Measurements from ENCODE around the gene IQGAP2. TPM values are rescaled to one million over a fixed set of nuclear protein-coding genes. Genes with fewer than 3 reads are reported as not detected.

Gene IQGAP2
- total and polyA plus RNA-seq, 2 of the 8 experiments (the other 6 are each of a cell fraction or from before 2014, with no cell fraction given): 19.7 to 66.0 TPM

DNA sequence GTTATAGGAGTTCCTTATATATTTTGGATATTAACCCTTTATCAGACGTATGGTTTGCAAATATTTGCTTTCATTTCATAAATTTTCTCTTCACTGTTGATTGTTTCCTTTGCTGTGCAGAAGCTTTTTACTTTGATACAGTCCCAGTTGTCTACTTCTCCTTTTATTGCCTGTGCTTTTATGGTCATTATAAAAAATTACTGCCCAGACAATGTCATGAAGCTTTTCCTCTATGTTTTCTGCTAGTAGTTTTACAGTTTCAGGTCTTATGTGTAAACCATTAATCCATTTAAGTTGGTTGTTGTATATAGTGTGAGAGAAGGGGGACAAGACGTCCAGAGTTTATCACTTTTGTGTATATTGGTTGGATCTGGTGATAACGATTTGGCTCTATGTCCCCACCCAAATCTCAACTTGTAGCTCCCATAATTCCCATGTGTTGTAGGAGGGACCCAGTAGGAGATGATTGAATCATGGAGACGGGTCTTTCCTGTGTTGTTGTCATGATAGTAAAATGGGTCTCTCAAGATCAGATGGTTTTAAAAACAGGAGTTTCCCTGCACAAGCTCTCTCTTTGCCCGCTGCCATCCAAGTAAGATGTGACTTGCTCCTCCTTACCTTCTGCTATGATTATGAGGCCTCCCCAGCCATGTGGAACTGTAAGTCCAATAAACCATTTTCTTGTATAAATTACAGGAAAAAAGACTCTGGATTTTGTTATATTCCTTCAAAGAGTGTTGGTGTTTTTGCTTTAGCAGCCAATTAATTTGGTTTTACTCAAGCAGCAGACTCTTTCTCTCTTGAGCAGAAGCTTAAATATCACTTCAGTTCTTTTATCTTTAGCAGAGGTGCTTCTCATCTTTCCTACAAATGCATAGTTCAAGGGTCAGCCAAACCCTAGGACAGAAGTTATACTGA lies 326.5 kb downstream of the IQGAP2 start (continued):
- TF ChIP-seq CEBPB (IDR thresholded peaks at IDR 0.05; ENCODE audit: low read depth, low read length) (no peak), BACH1 (IDR thresholded peaks at IDR 0.05; ENCODE audit: low read length) (no peak), HDAC2 (IDR thresholded peaks at IDR 0.05; ENCODE audit: borderline replicate concordance in 1 of 2, low read depth in 2 of 2, low read length in 2 of 2) (no peak), EP300 (IDR thresholded peaks at IDR 0.05; ENCODE audit: borderline replicate concordance in 1 of 2, low read depth in 2 of 2, low read length in 2 of 2) (no peak), KDM5A (IDR thresholded peaks at IDR 0.05; ENCODE audit: low read length) (no peak), RAD21 (IDR thresholded peaks at IDR 0.05 in 1 of 2, conservative IDR thresholded peaks at IDR 0.05 in 1 of 2; ENCODE audit: low read depth in 2 of 2, low read length in 2 of 2) (no peak)

Measured in H1 (cell line).